Measurements from ENCODE around the gene FSTL3. TPM values are rescaled to one million over a fixed set of nuclear protein-coding genes. Genes with fewer than 3 reads are reported as not detected.

FSTL3 gene
- total RNA-seq, 1 experiment from 2014 or later: 40.9 TPM

DNA sequence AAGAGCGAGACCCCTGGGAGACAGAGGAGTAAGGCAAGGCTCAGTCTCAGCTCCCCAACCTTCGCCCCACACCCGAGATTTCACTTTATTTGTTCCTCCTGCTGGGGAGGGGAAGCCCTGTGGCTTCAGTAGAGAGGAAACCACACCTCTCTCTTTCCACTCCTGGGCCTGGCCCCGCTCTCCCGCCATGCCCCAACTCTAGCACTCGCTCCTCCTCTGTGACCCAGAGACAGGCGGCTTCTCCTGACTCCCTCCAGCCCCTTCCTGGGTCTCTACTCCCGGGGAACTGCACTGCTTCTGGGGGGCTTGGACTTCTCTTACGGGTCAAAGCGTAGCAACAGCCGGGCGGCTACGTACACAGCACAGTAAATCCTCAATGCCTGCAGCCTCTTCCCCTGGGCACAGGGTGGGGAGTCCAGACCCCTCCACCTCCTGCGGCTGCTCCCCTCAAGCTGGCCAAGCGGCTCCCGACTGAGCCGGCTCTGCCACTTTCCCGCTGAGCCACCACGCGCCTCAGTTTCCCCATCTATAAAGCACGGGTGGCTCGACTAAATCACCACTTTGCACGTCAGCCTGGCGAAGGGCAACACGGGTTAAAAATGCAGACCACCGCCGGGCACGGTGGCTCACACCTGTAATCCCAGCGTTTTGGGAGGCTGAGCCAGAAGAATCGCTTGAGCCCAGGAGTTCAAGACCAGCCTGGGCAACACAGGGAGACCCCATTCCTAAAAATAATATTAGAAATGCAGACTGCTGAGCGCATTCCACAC is 14.6 kb upstream of the FSTL3 start:
- peak overlapping the region; percentile 61 for H3K27ac ChIP-seq
- ChIA-PET CTCF (interaction anchor here (0.6 kb wide), 1 partner anchor 12 kb away, joined by 3 read pairs; no protein-coding TSS in a partner anchor), POLR2A (ENCODE audit: unreplicated experiment) (no interaction called here)
- H2AFZ ChIP-seq: no peak overlapping the region
- H4K20me1 ChIP-seq (ENCODE audit: insufficient read depth): peaks cover 53% of the 10 kb centered on the region
- peak overlapping the region; percentile 99 for H3K4me3 ChIP-seq
- TF ChIP-seq, protein P1, sequence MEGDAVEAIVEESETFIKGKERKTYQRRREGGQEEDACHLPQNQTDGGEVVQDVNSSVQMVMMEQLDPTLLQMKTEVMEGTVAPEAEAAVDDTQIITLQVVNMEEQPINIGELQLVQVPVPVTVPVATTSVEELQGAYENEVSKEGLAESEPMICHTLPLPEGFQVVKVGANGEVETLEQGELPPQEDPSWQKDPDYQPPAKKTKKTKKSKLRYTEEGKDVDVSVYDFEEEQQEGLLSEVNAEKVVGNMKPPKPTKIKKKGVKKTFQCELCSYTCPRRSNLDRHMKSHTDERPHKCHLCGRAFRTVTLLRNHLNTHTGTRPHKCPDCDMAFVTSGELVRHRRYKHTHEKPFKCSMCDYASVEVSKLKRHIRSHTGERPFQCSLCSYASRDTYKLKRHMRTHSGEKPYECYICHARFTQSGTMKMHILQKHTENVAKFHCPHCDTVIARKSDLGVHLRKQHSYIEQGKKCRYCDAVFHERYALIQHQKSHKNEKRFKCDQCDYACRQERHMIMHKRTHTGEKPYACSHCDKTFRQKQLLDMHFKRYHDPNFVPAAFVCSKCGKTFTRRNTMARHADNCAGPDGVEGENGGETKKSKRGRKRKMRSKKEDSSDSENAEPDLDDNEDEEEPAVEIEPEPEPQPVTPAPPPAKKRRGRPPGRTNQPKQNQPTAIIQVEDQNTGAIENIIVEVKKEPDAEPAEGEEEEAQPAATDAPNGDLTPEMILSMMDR (conservative IDR thresholded peaks at IDR 0.05): no peak
- no peak for TF ChIP-seq EZH2 (IDR thresholded peaks at IDR 0.05; ENCODE audit: low read depth)
- H3K27me3 ChIP-seq (ENCODE audit: insufficient read depth, low read depth): no peaks in the 10 kb centered on the region
- H3K36me3 ChIP-seq (ENCODE audit: low read depth): 0 out of 2 replicates have a peak, but pooled peaks cover 4% of the 10 kb centered on the region
- TSS peak; percentile 61 for BruUV-seq (replicated peaks)
- H3K9me2 ChIP-seq (ENCODE audit: insufficient read depth): no peaks in the 10 kb centered on the region
- intact Hi-C loops (cut with micrococcal nuclease; ENCODE audit: unreplicated experiment): loop anchor here (2.0 to 10.0 kb wide), 4 partner anchors 74 to 263 kb away; partner anchors contain the start of genes ARID3A, HCN2 and MISP
- peaks cover 14% of the 10 kb centered on the region for H3K4me1 ChIP-seq (replicated peaks; ENCODE audit: insufficient read depth)
- H3K79me2 ChIP-seq (ENCODE audit: low read depth): peaks cover 63% of the 10 kb centered on the region
- no peak for DNase-seq
- peaks cover 8% of the 10 kb centered on the region for H3F3A ChIP-seq (ENCODE audit: insufficient read depth, low read depth)
- peak overlapping the region; percentile 100 for H3K4me2 ChIP-seq
- no peaks in the 10 kb centered on the region for H3K9me3 ChIP-seq (ENCODE audit: insufficient read depth, low read depth)

DNA sequence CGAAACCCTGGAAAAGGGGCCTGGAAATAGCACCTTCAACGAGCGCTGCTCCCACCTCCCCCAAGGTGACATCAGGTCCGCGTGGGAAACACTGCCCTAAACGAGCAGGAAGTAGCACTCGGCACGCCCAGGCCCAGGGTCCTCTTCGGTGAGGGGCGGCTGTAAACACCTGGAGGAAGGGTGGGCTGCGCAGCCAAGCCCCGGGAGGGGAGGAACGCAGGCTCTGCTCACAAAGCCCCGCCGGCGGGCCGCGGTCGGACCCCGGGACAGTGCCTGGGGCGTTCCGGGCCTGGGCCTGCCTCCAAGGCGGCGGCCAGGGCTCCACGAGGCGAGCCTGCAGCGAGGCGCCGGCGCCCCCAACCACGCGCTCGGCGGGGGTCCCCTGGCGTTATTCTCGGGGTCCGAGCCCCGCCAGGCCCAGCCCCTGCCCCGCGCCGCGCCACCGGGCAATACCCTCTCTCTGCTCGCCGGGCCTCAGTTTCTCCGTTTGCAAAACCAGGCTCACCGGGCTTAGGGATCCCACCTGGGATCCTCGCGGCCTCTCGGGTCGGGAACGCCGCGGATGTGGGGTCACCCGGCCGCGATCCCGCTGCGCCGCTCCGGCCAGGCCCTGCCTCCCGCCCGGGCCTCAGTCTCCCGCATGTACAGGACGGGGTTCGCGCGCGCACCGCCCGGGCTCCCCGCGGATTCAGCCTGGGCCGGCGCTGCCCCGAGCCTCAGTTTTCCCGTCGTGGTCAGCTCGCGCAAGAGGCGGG is 13.8 kb upstream of the FSTL3 start:
- TSS peak; percentile 58 for BruUV-seq (replicated peaks)
- no peaks in the 10 kb centered on the region for H3K9me3 ChIP-seq (ENCODE audit: insufficient read depth, low read depth)
- H3F3A ChIP-seq (ENCODE audit: insufficient read depth, low read depth): peaks cover 8% of the 10 kb centered on the region
- H3K4me2 ChIP-seq: peak overlapping the region; percentile 100
- CTCF ChIA-PET: interaction anchor here (0.7 kb wide), 1 partner anchor 582 kb away, joined by 12 read pairs; no protein-coding TSS in a partner anchor
- H3K27ac ChIP-seq: peak overlapping the region; percentile 61
- no peaks in the 10 kb centered on the region for H3K9me2 ChIP-seq (ENCODE audit: insufficient read depth)
- peaks cover 55% of the 10 kb centered on the region for H3K79me2 ChIP-seq (ENCODE audit: low read depth)
- peak; percentile 52 to 60 for DNase-seq
- no peaks in the 10 kb centered on the region for H3K27me3 ChIP-seq (ENCODE audit: insufficient read depth, low read depth)
- H4K20me1 ChIP-seq (ENCODE audit: insufficient read depth): peaks cover 46% of the 10 kb centered on the region
- H3K4me3 ChIP-seq: peak overlapping the region; percentile 99
- TF ChIP-seq EZH2 (IDR thresholded peaks at IDR 0.05; ENCODE audit: low read depth): no peak
- H3K36me3 ChIP-seq (ENCODE audit: low read depth): 0 out of 2 replicates have a peak, but pooled peaks cover 4% of the 10 kb centered on the region
- intact Hi-C loops (cut with micrococcal nuclease; ENCODE audit: unreplicated experiment): loop anchor here (2.0 to 10.0 kb wide), 4 partner anchors 75 to 262 kb away; partner anchors contain the start of genes ARID3A, HCN2 and MISP
- peaks cover 14% of the 10 kb centered on the region for H3K4me1 ChIP-seq (replicated peaks; ENCODE audit: insufficient read depth)
- POLR2A ChIA-PET (ENCODE audit: unreplicated experiment): no interaction called here
- H2AFZ ChIP-seq: no peak overlapping the region

DNA sequence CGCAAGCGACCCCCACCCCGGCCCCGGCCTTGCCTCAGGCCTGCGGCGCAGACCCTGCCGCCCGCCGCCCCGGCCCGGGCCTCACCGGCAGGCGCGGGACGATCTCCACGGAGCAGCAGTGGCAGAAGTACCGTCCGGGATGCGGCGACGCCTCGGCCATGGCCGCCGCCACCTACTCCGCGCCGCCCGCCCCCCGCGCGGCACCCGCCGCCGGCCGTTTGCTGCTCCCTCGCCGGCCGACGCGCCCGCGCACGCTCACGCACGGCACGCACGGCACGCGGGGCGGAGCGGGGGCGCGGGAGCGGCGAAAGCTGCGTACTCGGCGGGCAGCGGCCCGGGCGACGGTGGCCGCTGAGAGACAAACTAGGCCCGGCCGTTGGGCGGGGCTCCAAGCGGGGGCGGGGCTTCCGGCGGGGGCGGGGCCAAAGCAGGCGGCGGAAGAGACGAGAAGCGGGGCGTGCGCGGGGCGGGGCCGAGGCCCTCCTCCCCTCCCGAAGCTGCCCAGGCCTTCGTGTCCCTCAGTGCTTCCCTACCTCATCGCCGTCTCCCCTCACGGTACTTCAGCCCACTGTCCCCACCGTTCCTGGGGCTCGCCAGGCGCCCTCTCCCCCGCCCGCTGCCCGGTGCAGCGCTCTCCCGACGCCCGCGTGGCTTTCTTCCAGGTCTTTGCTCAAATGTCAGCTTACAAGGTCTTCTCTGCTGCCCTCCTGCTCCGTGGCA is 13.1 kb upstream of the FSTL3 start, which contains the start of gene RNF126:
TSS of gene RNF126 (minus strand) at position 253 of the 720 bp plus-strand sequence. CDS start at position 160, 93 bp downstream.
- no peaks in the 10 kb centered on the region for H3K27me3 ChIP-seq (ENCODE audit: insufficient read depth, low read depth)
- TF ChIP-seq EZH2 (IDR thresholded peaks at IDR 0.05; ENCODE audit: low read depth): no peak
- TF ChIP-seq, protein P1 (conservative IDR thresholded peaks at IDR 0.05): no peak
- DNase-seq: peak; percentile 66 to 87
- 0 out of 2 replicates have a peak, but pooled peaks cover 4% of the 10 kb centered on the region for H3K36me3 ChIP-seq (ENCODE audit: low read depth)
- H3K27ac ChIP-seq: peak within 1 kb of the TSS; percentile 61
- POLR2A ChIA-PET (ENCODE audit: unreplicated experiment): interaction anchor here (0.5 to 0.7 kb wide), 4 partner anchors 14 to 191 kb away, joined by 4 to 11 read pairs (median 6); no protein-coding TSS in a partner anchor
- H3K4me1 ChIP-seq (replicated peaks; ENCODE audit: insufficient read depth): peaks cover 14% of the 10 kb centered on the region
- H3K79me2 ChIP-seq (ENCODE audit: low read depth): peaks cover 48% of the 10 kb centered on the region
- no TSS peak for BruUV-seq (replicated peaks)
- no peaks in the 10 kb centered on the region for H3K9me2 ChIP-seq (ENCODE audit: insufficient read depth)
- H3K4me3 ChIP-seq: peak within 1 kb of the TSS; percentile 99
- intact Hi-C loops (cut with micrococcal nuclease; ENCODE audit: unreplicated experiment): loop anchor here (1.0 to 10.0 kb wide), 5 partner anchors 14 to 262 kb away; partner anchors contain the start of genes ARID3A, HCN2 and MISP
- peak within 1 kb of the TSS; percentile 83 for H2AFZ ChIP-seq
- peak within 1 kb of the TSS; percentile 100 for H3K4me2 ChIP-seq
- no peaks in the 10 kb centered on the region for H3K9me3 ChIP-seq (ENCODE audit: insufficient read depth, low read depth)
- peaks cover 38% of the 10 kb centered on the region for H4K20me1 ChIP-seq (ENCODE audit: insufficient read depth)
- CTCF ChIA-PET: interaction anchor here (0.7 kb wide), 1 partner anchor 582 kb away, joined by 12 read pairs; no protein-coding TSS in a partner anchor
- H3F3A ChIP-seq (ENCODE audit: insufficient read depth, low read depth): peaks cover 8% of the 10 kb centered on the region

All from PC-9 (cell line).